Endothelial cell of umbilical vein (primary cell): ENCODE data around the gene EML4. TPM values are rescaled to one million over a fixed set of nuclear protein-coding genes. Genes with fewer than 3 reads are reported as not detected.

Experiments used
- BruUV-seq: library from RNA; stranded (reverse); fragments of 400-500 nt; replicated peaks from 2 replicates; lab custom pipeline; 2021; lab: Mats Ljungman, UMichigan
- CTCF ChIA-PET: fragments of 300-600, 350-600 bp; sonication (Branson Sonifier 250); formaldehyde crosslinking; loops from one replicate; lab custom pipeline; 2021; ENCODE audit warnings: antibody characterized with exemption, inconsistent platforms; lab: Charles Lee
- POLR2A ChIA-PET: fragments of 300-600, 350-600 bp; sonication (Branson Sonifier 250); formaldehyde crosslinking; loops from one replicate; lab custom pipeline; 2021; ENCODE audit warnings: antibody characterized with exemption, inconsistent platforms; lab: Charles Lee
- DNase-seq: peaks from one replicate; pipeline ENCODE4 v3.0.0-alpha.2; 2011; ENCODE audit warnings: low read depth, low spot score
- FAIRE-seq: peaks from 2 replicates; lab custom pipeline; 2011; peaks lifted over from hg19 to GRCh38; lab: Jason Lieb, UNC
- H2AFZ ChIP-seq: 2 replicates; pipeline ENCODE4 v1.6.0; 2012; ENCODE audit warnings: low read depth, low read length, control low read depth, inconsistent platforms
- H3K27ac ChIP-seq: 2 replicates; pipeline ENCODE4 v1.5.1; 2011; ENCODE audit warnings: low read depth, mild to moderate bottlenecking, control low read depth, low read length, moderate library complexity; ENCODE audit not compliant: insufficient read depth
- H3K27me3 ChIP-seq, 2 experiments: 2 replicates each; pipeline versions ENCODE4 v1.6.0 to v1.6.1; 2011; ENCODE audit warnings: low read length in 2 of 2, mixed read lengths in 1 of 2; ENCODE audit not compliant: control insufficient read depth in 2 of 2, insufficient read depth in 2 of 2
- H3K36me3 ChIP-seq, 2 experiments: 2 replicates in 1 of 2; 3 replicates in 1 of 2; pipeline ENCODE4 v1.5.1; 2011; ENCODE audit warnings: low read length in 2 of 2, mild to moderate bottlenecking in 1 of 2, moderate library complexity in 1 of 2; ENCODE audit not compliant: control insufficient read depth in 2 of 2, insufficient read depth in 2 of 2; ENCODE audit errors: extremely low read depth in 1 of 2
- H3K4me1 ChIP-seq: 3 replicates; pipeline ENCODE4 v1.5.1; 2011; ENCODE audit warnings: mild to moderate bottlenecking, low read length; ENCODE audit not compliant: control insufficient read depth, insufficient read depth; ENCODE audit errors: extremely low read depth
- H3K4me2 ChIP-seq: 2 replicates; pipeline ENCODE4 v1.6.1; 2011; ENCODE audit warnings: low read length, control low read depth, mixed read lengths; ENCODE audit not compliant: insufficient read depth
- H3K4me3 ChIP-seq, 3 experiments: fragments of 200-600 bp in 1 of 3; sonication (generic), shearing (Covaris generic) in 1 of 3; replicated peaks in 1 of 3; 2 replicates each; pipeline ENCODE4 v1.5.1; 2011 to 2016; ENCODE audit warnings: control low read depth in 3 of 3, low read length in 3 of 3, mild to moderate bottlenecking in 2 of 3, inconsistent platforms in 1 of 3, low read depth in 1 of 3, moderate library complexity in 1 of 3; ENCODE audit not compliant: insufficient read depth in 1 of 3
- H3K79me2 ChIP-seq: 2 replicates; pipeline ENCODE4 v1.6.0; 2012; ENCODE audit warnings: low read length, inconsistent platforms; ENCODE audit not compliant: control insufficient read depth, insufficient read depth
- H3K9ac ChIP-seq: replicated peaks from 2 replicates; pipeline ENCODE3; 2011; ENCODE audit warnings: low read length, control low read depth; ENCODE audit not compliant: insufficient read depth; ENCODE audit errors: extremely low read depth
- H3K9me1 ChIP-seq: replicated peaks from 3 replicates; pipeline ENCODE4 v1.6.0; 2011; ENCODE audit warnings: mild to moderate bottlenecking, low read length; ENCODE audit not compliant: control insufficient read depth, insufficient read depth; ENCODE audit errors: extremely low read depth
- H3K9me3 ChIP-seq: replicated peaks from 2 replicates; pipeline ENCODE4 v1.5.1; 2012; ENCODE audit warnings: low read length, inconsistent platforms; ENCODE audit not compliant: control insufficient read depth, insufficient read depth
- H4K20me1 ChIP-seq: replicated peaks from 2 replicates; pipeline ENCODE3; 2011; ENCODE audit warnings: mild to moderate bottlenecking, low read length; ENCODE audit not compliant: control insufficient read depth, insufficient read depth; ENCODE audit errors: extremely low read depth
- CTCF ChIP-seq, 2 donors: IDR thresholded peaks; 1 replicate in 1 of 2; 2 replicates in 1 of 2; pipeline ENCODE4 v1.5.1; 2011; ENCODE audit warnings: low read length in 2 of 2, mild to moderate bottlenecking in 2 of 2, moderate library complexity in 2 of 2, control low read depth in 1 of 2, inconsistent platforms in 1 of 2, low read depth in 1 of 2; ENCODE audit not compliant: insufficient read depth in 1 of 2; ENCODE audit errors: extremely low read depth in 1 of 2
- EZH2 ChIP-seq: IDR thresholded peaks from 2 replicates; pipeline ENCODE4 v1.6.1; 2012; ENCODE audit warnings: borderline replicate concordance, low read depth, mild to moderate bottlenecking, moderate library complexity, low read length, inconsistent platforms; ENCODE audit not compliant: severe bottlenecking
- FOS ChIP-seq: IDR thresholded peaks from 2 replicates; pipeline ENCODE4 v1.6.1; 2011; ENCODE audit warnings: mild to moderate bottlenecking, low read length, moderate library complexity, borderline replicate concordance; ENCODE audit not compliant: insufficient read depth
- GATA2 ChIP-seq: IDR thresholded peaks from 2 replicates; pipeline ENCODE4 v1.7.0; 2011; ENCODE audit warnings: low read depth, mild to moderate bottlenecking, moderate library complexity, mixed read lengths, low read length; ENCODE audit not compliant: insufficient read length, insufficient read depth
- JUN ChIP-seq: IDR thresholded peaks from 2 replicates; pipeline ENCODE4 v1.6.1; 2011; ENCODE audit warnings: borderline replicate concordance, low read depth; ENCODE audit not compliant: insufficient read length, insufficient read depth
- MAX ChIP-seq: IDR thresholded peaks from 2 replicates; pipeline ENCODE4 v1.6.1; 2011; ENCODE audit not compliant: insufficient read depth, insufficient read length
- dilution Hi-C: fragments of 300-500 bp; cut with MboI; formaldehyde crosslinking; loops from one replicate; pipeline ENCODE4 v1.15.0; 2019; ENCODE audit warnings: low sequenced_read_pairs; ENCODE audit not compliant: extremely low pct_ligation_motif_present
- intact Hi-C: fragments of 100-400 bp; cut with micrococcal nuclease; formaldehyde crosslinking; loops from one replicate; pipeline ENCODE4 v1.10.0; 2022
- polyA plus RNA-seq, 4 experiments: library from polyadenylated mRNA; depleted of rRNA in 3 of 4; stranded (reverse) in 3 of 4; unstranded in 1 of 4; fragments of >200 nt; gene quantifications; 2 replicates each; pipeline versions ENCODE4 v1.2.1 to v1.2.3, GENCODE V29; 2011 to 2012; ENCODE audit warnings: missing spikeins in 1 of 4
- total RNA-seq: library from RNA; stranded (reverse); gene quantifications from 2 replicates; pipeline ENCODE4 v1.2.3, GENCODE V29; 2021

Gene EML4
- total and polyA plus RNA-seq, 2 donors (not counting 3 experiments of a cell fraction or from before 2014, with no cell fraction given), result 13.3 to 32.0 TPM

- Histone ChIP-seq H3K27ac (peak overlapping the region; percentile 51), H3K36me3 (peaks cover 2 to 7% of the 10 kb centered on the region in 2 experiments), H3K4me1 (peaks cover 17% of the 10 kb centered on the region), H3K9me3 (no peaks in the 10 kb centered on the region), H3K9ac (no peak overlapping the region), H2AFZ (no peak overlapping the region), H3K27me3 (no peaks in the 10 kb centered on the region), H3K4me2 (no peak overlapping the region), H3K4me3 (no peak overlapping the region), H4K20me1 (no peaks in the 10 kb centered on the region), H3K79me2 (peaks cover 5% of the 10 kb centered on the region), H3K9me1 (no peaks in the 10 kb centered on the region)
- DNase-seq, result peak; percentile 57
- BruUV-seq, result no TSS peak
- CTCF ChIA-PET, result interaction anchor here (0.5 to 2.5 kb wide), 3 partner anchors 14 to 247 kb away, joined by 3 to 12 read pairs (median 10); no protein-coding TSS in a partner anchor
- dilution Hi-C loops, result no loop called here
- peak; percentile 81 for FAIRE-seq
- POLR2A ChIA-PET, result no interaction called here
- intact Hi-C loops, result no loop called here
- TF ChIP-seq EZH2 (no peak), FOS (peak; percentile 38), GATA2 (peak; percentile 34), JUN (peak; percentile 65), MAX (peak; percentile 69), CTCF (IDR thresholded peaks at IDR 0.05; ENCODE audit: extremely low read depth in 1 of 2, insufficient read depth in 1 of 2, low read depth in 1 of 2, low read length in 2 of 2) (no peak)
These were observed 173.1 kb downstream of the EML4 start for GRCh38 chr2:42342061-42342794.
